Brain pericyte (primary cell): Measurements from ENCODE around the gene THUMPD2.

Source experiments
- DNase-seq: peaks from one replicate; pipeline ENCODE4 v3.0.0-alpha.2; 2012; ENCODE audit warnings: low read depth, low spot score

The THUMPD2 gene

DNA sequence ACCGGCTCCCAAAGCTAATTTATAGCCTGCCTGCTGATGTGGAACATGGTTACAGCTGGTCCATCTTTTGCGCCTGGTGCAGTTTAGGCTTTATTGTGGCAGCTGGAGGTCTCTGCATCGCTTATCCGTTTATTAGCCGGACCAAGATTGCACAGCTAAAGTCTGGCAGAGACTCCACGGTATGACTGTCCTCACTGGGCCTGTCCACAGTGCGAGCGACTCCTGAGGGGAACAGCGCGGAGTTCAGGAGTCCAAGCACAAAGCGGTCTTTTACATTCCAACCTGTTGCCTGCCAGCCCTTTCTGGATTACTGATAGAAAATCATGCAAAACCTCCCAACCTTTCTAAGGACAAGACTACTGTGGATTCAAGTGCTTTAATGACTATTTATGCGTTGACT lies 62.0 kb downstream of the THUMPD2 start:
- DNase-seq = no peak

DNA sequence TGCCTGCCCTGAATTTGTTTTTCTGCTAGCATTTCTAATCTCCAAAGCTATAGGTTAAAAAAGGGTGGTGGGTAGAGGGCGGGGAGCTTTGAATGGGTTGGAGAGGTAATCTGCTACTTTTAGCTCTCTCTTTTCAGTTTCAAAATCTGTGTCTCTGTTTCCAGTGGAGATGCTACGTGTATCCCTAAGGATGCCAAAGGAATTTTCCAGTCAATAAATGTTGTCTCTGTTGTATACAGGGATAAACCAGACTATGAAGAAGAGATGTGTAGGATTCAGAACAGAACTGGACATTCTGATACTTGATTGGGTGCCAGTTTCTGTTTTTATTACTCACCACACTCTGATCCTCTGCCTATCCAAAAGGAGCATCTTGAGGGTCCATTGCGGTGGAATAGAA lies 63.2 kb downstream of the THUMPD2 start:
- no peak for DNase-seq

DNA sequence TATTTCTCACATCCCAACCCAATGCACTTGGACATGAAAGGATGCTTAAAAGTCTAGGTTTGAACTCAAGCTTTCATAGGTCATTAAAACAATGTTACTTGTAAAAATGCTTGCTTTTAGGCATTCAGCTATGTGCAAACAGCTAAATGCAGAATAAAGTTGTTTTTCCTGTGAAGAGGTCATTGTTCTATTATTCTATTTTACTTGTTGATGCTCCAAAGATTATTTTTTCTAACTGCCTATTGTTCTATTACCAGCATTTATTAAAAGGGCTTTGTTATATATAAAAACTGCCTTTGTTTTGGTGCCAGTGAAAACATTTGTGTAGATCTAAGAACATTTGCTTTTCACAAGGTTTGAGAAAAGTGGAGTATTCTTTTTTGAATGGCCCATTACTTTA lies 64.0 kb downstream of the THUMPD2 start:
- no peak for DNase-seq

DNA sequence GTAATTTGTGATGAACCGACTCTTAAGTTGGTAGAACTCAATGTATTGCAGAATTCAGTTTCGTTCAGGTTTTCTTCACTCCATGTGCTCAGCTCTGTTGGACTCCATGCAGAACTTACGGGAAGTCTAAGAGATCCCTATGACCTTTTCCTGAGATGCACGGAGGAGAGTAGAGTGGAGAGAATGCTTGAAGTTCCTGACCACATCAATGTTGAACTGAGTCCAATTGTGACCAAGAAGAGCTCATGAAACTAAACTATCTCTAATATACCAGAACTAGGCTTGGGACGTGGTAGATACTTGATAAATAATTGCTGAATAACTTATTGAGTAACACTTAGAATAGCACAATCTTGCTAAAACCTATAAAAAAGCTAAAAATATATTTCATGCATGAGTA lies 66.1 kb downstream of the THUMPD2 start:
- DNase-seq = no peak

DNA sequence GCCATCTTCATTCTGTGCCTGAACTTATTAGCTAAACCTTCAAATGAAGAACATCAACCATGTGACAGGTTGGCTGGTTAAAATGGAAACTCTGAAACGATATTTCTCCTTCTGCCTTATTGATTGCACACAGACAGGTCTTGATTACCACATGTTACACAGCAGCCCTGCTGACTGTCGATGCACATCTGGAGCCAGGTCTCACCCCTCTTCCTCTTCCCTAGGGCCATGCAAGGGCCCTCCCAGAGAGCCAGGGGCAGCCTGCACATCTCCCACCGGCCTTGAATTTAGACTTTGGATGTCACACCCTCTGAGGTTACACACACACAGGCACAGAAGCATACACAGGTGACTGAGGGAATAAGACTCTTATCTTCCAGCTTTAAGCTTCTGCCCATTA lies 68.3 kb downstream of the THUMPD2 start:
- DNase-seq = no peak

DNA sequence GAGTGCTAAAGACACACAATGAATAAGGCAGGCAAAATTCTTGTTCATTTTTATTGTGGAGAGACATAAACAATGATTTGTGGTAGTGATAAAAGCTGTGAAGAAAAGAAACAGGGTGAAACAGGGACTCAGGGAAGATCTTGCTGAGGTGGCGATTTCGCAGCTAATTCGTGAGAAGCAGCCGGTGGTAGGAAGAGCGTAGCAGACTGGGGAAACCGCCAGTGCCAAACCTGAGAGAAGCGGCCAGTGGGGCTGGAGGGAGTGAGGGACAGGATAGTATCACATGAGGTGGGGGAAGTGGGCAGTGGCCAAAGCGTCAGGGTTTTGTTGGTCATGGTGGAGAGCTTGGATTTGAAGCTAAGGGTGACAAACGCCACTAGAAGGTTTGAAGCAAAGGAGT lies 71.1 kb downstream of the THUMPD2 start:
- DNase-seq = no peak

DNA sequence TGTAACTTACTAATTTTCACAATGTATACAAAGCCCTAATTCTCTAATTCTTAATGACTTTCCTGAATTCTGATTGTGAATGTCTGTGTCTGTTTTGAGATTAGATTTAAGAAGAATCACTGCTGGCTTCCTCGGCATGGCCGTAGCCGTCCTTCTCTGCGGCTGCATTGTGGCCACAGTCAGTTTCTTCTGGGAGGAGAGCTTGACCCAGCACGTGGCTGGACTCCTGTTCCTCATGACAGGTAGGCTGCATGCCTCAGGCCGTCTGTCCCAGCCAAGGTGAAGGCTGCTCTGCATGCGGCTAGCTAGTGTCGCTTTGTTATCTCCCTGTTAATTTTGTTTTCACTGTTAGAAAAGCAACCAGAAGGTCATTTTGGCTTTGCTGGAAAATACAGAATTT lies 72.1 kb downstream of the THUMPD2 start:
- DNase-seq = no peak

DNA sequence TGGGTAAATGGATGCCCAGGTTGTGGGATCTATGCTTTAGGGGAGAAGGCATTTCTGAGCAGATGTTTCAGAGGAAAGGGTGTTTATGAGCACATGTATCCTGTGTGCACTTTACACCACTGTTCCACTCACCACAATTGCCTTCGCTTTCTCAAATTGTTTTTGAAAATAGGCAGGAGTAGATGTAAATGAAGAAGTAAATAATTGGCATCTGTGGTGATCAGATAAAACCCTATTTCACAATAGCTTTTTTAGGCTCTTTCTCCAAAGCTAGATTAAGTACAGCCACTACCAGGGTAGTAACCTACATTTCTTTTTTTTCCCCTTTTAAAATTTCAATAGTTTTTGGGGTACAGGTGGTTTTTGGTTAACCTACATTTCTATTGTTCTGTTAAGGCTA lies 72.7 kb downstream of the THUMPD2 start:
- no peak for DNase-seq

DNA sequence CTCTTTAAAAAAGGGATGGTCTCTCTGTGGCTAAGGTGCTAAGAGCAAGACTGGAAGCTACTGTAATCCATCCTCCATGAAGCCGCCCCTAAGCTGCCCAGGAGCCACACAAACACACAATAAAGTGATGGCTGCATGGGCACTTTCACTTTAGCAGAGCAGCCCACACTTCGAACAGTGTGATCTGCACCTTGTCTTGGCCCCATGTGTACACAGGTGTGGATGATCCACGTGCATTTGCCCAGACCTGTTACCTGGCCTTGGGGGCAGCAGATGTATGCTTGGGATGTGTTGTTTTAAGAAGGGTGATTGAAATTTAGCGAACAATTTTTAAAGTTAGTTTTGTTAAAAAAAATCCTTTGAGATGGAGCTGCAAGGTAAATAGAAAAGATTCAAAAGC lies 73.4 kb downstream of the THUMPD2 start:
- DNase-seq = no peak

DNA sequence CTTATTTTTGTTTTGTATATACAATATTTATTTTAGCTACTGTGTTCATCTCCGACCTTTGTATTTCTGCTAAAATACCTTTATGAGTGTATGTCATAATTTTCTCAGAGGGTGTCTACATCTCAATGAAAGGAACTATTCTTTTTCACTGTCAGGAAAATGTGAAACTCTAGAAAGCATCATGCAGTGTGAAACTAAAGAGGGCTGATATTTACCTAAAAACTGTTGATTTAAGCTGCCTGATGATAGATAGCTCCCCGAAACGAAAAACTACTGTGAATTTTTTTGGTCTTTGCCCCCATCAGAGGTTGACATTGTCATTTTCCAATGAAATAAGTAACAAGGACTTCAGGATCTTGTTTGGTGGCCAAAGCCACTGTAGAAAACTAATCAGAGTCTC lies 74.5 kb downstream of the THUMPD2 start:
- DNase-seq = no peak

DNA sequence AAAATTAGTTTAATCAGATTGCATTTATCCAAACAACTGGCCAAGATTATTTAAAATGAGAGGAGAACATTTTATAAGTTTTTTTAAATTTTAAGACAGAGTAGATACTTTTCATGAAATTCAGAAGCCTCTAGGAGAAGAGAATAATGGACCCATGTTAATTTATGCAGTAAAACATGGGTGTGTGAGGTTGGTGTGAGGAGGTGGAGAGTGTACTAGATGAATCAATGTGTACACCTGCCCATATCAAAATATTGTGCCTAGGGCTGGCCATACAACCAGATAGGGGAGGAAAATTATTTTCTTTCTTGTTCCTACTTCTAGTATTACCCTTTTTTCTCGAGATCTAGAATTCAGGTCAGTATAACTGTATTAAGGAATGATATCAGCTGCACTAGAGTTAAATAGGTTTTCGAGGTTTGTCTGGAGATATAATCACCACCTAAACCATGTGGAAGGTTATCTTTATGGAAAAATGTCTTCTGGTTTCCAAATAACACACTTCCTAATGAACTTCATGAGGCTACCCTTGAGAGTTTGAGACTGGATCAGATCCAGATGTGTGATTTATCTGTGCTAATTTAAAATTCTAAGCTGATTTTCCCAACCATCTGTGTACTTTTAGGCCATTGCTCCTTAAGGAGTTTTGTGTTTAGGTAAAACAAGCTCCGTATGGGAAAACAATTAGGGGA lies 75.7 kb downstream of the THUMPD2 start:
- no peak for DNase-seq

DNA sequence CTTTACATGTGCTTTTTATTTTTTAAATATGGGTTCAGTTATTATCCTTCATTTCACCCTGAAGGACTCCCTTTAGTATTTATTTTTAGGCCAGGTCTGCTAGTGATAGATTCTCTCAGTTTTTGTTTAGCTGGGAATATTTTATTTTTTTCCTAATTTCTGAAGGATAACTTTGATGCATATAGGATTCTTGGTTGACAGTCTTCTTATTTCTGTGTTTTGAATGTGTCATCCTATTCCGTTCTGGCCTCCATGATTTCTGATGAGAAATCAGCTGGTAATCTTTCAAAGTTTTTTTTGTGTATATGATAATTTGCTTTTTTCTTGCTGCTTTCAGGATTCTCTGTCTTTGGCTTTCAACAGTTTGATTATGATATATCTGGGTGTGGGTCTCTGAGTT lies 77.9 kb downstream of the THUMPD2 start:
- no peak for DNase-seq

DNA sequence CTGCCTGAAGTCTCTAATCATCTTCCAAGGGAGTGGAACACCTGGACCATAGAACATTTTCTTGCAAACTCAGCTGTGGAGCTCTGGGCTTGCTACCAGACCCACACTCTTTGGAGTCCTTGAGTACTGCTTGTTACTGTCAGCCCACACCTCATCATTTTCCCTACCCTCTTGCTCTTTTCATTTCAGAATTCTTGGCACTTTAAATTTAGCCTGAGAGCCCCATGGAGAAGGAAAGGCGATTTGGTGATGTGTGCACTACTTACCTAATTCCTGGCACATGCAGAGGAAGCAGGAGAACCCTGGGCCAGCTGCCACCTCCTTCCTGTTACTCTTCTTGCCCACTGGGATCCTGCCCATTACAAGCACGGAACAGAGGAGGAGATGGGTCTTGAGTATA lies 81.6 kb downstream of the THUMPD2 start:
- no peak for DNase-seq

DNA sequence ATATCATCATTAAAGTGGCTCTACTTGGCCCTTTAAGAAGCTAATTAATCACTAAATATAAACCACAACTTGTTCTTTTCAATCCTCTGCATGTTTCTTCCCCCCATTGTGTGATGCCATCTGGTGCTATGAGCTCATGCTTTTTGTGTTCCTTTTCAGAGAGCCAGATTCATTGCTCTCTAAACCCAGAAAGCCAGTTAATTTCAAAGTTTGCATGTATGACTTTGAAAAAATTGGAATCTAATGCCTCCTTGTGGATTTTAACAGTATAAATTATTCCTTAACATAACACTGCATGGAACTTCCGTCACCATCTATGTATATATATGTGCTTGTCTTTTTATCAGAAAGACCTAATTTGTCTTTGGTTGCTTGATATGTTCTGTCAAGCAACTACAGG lies 82.2 kb downstream of the THUMPD2 start:
- DNase-seq = no peak

DNA sequence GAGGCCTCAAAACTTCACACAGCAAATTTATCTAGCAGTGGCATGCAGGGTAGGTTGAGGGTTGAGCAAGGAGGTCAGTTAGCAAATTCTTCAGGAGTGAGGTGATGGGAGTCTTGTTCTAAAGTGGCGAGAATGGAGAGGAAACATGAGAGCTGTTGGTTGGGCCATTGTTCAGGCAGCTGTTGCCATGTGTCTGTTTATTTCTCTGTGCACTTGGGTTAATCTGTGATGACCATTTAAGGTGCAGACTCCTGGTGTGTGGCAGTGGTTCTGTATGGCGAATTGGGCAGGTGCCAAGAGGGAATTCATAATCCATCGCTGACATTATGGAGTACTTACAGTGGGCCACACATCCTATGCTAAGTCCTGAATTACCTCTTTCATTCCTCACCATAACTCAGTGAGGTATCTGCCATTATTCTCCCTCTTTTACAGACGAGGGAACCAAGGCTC lies 82.9 kb downstream of the THUMPD2 start:
- DNase-seq = no peak

DNA sequence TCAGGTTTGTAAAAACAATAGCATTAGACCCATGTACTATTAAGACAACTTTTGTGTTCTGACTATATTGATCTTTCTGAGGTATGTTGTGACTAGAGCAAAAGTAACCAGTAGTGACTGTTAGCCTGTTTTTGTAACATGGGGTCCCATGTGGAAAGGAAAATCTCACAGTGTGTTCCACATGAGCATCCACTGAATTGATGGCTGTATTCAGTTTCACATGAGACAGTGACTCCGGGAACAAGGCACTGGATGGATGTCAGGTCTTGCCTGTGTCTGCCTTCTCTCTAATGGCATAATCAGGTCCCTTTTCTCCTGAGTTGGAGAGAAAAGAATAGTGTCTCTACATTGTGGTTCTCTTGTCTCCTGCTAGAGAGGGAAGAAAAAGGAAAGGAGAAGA lies 85.8 kb downstream of the THUMPD2 start:
- DNase-seq = no peak

DNA sequence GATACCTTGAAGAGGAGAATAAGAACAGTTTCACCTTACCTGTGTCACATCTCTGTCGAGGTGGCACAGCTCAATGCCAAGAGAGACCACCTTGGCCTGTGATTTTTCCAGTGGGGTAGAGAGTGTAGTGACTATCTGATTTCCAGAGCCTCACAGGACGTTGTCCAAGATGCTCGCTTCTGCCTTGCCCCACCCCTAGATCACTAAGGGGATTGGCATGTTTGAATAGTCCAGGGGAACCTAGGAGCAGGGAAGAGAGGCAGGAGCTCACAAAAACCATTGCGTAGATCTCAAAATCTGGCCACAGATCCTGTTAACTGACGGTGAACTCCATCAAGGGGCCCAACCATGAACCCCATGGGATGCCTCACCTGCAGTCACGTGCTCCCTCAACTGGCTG lies 89.2 kb downstream of the THUMPD2 start:
- DNase-seq = no peak

DNA sequence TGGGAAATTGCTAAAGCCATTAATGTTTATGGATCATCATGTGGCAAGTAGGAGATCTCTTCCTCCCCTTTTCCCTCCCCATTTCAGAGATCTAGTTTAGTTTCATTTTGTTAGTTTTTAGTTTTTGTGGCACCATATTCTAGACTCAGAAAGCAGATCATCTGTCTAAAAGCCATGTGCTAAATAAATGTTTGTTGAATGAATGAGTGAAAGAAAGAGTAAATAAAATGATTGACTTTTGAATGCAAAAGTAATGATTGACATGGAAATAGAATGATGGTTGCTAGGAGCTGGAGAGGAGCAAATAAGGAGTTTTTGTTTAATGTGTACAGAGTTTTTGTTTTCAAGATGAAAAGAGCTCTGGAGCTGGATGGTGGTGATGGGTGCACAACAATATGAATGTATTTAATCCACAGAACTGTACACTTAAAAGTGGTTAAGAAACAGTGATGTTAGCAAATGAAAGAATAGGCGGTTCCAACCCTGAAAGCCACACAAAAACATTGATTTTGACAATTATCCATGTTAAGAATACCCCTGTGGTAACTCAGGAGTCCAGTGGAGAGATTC lies 89.7 kb downstream of the THUMPD2 start:
- DNase-seq = no peak

DNA sequence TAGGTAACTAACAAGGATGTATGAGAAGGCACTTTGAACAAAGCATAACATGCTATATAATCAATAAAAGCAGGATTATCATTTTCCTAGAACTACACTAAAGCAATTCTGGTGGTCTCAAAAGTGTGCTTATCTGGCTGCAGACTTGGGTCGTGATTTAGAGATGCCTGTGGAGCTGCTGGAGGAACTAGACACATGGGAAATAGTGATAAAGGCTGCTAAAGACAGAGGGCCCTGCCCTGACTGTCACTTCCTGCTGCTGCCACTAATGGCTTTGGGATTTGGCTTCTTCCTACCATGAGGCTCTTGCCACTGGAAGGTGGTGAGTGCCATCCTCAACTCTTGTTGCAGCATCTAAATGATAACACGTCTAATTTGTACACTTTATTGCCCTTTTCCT lies 90.9 kb downstream of the THUMPD2 start:
- DNase-seq = no peak

DNA sequence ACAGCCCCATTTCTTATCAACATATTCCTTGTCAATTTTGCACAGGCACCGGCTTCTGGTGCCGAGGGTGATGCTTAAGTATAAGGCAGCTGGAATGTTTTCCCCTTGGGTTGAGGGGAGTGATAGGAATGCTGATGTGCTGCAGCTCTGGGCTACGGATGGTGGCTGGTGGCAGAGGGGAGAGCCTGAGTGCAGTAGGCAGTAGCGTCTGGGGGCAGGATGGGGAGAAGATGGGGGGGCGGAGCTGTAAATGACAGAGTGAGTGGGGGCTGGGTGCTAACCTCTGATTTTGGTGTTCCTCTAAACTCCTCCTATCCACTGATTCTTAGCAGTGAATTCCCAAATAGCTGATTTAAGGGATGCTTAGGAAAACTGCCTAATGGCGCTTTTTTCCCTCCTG lies 92.6 kb downstream of the THUMPD2 start:
- no peak for DNase-seq
